COLO829 (cell line): Measurements from ENCODE around the gene DAPK1.
A peak's percentile ranks its signal among the peaks of the same experiment; 100 is the strongest.

ENCODE experiments used
- DNase-seq: peaks from one replicate; pipeline ENCODE4 v3.0.0; 2012; ENCODE audit warnings: low spot score

Gene DAPK1

DNA sequence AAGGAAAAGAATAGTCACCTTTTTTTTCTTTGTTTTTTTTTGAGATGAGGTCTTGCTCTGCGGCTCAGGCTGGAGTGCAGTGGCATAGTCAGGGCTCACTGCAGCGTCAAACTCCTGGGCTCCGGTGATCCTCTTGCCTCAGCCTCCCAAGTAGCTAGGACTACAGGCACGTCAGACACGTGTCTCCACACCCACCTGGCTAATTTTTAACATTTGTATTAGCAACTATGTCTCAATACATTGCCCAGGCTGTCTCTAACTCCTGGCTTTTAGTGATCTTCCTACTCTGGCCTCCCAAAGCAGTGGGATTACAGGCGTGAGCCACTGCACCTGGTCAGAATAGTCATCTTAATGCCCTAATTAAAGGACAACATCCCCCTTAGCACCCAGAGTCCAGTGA lies 173.8 kb downstream of the DAPK1 start:
- DNase-seq = no peak

DNA sequence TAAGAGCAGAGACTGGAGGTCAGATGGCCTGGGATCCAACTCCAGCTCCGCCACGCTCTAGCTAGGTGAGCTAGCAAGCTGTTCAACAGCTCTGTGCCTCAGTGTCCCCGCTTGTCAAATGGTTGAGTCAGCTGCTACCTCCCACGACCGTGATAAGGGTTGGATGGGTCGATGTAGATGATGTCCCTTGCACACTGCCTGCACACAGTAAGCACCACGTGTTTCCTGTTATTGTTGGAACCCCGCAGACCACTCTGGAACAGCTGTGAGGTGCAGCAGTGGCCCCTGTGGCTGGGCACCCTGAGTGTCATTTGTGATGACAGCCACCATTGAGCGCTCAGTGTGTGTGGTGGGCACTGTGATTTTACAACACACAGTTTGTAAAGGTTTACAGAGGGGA lies 174.3 kb downstream of the DAPK1 start:
- DNase-seq = no peak

DNA sequence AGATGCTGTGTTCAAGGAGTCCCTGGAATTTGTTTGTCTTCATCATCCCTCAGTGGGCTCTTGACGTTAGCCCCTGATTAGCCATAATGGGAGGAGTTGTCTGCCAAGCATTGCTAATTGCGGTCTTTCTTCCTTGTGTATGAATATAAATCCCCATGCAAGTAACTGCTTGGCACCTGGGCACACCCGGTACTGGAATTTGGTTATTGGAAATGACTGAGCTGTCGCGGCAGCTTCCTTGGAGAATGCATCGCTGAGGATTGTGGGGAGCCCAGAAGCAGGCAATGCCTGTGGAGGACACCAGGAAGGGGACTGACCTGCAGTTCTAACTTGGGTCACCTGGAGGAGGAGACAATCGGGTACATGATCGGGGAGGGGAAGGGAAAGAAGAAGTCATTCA lies 174.9 kb downstream of the DAPK1 start:
- no peak for DNase-seq

DNA sequence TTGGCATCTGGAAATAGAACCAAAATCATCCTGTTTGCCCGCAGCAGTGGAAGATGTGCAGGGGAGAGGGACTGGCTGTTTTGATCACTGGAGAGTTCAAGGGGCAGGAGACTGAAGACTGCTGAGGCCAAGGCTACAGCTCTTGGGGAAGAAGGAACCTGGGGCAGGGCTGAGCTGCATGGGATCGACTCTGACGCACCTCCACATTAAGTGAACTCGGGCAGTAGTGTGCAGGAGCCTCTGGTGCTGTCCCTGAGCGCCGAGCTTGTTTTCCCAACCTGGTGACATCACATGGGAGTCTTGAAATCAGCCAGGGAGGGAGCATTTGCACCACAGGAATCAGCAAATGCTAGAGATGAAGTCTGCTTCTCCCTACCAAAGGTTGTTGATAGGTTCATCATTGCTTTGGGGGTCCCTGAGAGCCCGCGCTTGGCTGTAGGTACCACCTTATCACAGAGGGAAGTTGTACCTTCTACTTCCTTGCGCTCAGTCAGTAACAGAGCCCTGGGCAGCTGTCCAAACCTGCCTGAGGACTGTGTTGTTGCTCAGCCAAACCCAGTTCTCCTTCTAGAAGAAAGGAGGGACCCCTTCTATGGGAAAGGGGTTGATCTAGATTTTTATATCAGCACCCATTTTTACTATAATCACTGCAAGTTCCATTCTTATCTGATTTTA lies 175.9 kb downstream of the DAPK1 start:
- DNase-seq = no peak

DNA sequence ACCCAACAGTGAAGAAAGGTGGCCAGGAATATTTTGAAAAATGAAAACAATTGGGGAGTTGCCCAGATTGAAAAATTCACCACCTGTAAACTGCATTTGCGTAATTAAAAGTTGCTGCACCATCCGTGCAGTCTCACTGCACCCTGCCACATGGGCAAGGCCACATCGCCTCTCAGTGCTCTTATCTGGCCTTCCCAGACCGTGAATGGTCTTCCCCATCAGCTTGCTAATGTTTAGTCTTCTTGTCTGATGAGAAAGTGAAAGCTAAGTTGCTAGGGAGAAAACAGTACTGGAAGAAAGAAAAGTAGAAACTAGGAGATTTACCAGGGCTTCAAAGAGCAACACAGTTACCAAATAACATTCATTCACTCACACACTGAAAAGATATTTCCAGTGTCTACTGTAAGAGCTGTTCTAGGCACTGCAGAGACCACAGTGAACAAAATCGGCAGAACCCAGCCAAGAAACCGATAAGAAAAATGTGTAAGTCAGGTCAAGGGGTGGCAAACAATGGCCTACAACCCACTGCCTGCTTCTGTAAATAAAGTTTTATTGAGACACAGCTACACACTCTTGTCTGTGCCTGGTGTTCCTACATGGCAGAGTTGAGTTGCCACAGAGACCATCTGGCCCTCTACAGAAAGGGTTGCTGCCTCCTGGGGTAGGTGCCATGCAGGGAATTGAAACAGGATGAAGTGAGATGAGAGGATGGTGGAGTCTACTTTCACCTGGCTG lies 177.1 kb downstream of the DAPK1 start:
- no peak for DNase-seq

DNA sequence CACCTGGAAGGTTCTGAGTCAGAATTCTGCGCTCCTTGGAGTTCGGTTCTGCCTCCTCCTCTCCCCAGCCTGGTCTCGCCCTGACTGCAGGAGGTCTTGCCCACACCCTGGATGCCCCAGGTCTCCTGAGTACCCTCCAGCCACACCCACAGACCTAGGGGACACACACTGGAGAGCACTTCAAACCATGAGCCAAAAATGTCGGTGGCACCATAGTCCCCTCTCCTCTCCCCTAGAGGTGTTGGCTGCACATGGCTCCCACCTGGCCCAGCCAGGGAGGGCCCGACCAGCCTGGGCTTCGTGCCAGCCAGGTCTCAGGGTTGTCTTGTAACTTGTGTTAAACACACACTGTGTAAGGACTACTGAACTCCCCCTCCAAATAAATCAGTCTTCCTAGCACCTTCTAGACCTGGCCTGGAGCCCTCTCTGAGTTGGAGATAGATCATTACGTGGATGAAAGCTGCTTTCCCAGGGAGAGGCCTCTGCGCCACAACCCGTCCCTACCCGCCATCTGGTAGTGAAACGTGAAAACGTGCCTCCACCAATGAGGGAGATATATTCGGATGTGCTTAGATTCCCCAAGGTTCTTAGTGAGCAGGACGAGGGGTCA lies 178.3 kb downstream of the DAPK1 start:
- DNase-seq = no peak

DNA sequence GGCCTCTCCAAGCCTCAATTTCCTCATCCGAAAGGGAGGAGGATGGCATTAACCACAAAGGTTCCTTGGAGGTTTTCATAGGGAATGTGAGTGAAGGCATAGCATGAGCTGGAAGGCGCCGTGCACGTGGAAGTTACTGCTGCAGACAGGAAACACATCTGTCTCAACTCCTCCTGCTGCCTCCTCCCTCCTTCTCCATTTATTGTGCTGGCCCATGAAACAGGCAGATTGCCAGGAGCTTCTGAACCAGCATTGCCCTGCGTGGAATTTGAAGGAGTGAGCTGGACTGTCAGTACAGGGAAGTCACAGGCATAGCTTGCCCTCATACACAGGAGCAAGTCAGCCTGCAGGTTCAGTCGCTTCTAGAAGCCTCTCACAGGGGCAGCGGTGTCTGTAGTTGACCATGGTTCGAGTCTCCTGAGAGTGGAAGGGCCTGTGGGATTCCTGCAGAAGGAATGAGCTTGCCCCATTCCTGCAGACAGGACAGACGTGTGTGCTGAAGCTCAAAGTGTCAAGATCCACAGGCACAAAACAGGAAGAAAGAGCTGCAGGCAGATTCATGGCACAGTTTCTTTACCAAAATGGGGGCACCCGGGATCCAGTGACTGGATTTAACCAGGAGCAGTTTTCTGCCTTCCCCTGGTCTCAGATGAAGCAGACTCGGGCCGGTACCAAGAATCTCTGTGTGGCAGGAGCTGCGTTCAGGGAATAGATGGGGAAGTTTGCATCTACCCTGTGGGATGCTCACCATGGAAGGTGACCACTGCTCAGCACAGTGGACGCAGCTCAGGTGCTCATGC lies 179.5 kb downstream of the DAPK1 start:
- no peak for DNase-seq

DNA sequence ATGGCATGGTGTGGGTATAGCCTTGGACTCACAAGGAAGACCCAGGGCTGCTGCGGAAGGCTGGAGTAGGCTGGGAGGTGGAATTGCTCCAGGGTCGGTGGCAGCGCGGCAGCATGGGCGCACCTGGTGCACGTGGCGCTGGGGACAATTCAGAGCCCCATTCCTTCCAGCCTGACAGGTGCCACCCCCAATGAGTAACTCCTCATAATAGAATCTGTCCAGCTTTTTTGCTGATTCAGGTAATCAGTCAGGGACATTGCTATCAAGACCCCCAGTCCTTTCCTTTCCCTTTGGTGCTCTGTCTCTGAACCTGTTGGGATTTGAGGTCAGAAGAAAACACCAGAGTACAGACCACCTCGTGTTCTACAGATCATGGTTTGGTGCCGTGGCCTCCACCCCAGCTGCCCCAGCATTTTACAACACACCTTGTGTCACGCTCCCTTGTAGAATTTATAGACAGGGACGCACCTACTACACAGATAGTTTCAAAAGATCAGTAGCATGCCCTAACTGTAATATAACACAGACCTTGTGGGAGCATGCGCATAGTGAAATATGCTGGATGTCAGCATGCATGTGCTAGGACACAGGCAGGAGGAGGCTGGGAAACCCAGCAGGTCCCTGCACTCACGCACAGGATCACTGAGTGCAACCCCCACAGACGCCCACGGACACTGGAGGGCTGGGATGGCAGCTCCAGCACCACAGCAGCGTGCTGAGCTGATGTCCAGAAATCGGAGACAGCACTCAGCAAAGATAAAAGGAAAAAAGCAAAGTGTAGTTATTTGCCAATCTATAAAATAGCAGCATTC lies 180.3 kb downstream of the DAPK1 start:
- no peak for DNase-seq

DNA sequence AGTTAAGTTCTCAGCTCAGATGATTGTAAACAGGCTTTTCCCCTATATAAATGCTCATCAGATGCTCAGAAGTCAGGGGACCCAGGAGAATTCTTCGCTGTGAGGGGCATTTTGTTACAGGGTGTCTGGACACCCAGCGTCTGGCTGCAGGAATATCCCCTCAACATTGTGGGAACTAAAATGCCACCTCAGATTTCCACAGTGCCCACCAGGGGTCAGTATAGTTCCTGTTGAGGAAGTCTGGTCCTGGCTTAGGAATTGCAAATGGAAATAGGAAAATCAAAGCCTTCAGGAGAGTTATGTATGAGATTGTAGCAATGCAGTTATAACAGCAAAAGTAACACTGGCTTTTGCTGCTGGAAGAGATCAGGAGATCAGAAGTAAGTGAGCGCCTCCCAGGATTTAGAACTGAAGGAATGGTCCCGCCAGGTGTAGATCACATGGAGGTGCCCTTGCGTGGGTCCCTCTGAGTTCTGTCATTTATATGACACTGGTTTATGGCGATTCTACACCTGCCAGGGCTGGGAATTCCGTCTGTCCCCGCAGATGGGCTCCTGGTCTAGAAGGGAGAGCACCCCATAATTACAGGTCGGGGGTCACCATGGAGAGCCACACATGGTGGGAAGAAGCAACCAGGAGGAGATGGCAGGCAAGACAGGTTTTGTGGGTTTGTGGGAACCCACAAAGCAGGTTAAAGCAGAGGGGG lies 181.1 kb downstream of the DAPK1 start:
- DNase-seq = peak; percentile 93

DNA sequence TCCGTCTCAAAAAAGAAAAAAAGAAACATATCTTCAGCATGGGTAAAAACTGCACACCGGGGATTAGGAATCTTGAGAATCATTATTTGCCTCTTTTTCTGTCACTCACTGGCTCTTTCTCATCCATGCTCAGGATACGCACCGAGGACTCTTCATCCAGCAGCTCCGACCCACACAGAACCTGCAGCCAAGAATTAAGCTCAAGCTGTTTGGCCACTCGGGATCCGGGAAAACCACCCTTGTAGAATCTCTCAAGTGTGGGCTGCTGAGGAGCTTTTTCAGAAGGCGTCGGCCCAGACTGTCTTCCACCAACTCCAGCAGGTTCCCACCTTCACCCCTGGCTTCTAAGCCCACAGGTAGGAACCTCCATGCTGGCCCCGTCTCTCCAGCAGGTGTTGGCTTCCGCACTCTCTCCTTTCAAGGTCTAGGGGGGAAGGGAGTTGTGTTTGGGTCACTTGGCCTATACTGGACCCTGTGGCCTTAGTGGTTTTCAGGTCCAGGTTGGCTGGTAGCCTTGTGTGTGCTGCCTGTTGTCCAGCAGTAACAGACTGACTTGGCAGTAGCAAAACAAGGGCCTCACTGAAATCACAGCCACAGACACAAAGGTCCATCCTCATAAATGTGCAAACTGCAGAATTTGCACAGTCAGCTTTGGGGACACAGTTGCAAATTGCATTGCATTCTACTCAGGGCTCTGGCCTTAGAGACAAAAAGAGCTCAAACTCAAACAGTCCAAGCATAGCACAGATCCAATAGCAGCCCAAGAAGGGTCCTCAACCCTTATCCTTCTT lies 183.8 kb downstream of the DAPK1 start:
- no peak for DNase-seq

DNA sequence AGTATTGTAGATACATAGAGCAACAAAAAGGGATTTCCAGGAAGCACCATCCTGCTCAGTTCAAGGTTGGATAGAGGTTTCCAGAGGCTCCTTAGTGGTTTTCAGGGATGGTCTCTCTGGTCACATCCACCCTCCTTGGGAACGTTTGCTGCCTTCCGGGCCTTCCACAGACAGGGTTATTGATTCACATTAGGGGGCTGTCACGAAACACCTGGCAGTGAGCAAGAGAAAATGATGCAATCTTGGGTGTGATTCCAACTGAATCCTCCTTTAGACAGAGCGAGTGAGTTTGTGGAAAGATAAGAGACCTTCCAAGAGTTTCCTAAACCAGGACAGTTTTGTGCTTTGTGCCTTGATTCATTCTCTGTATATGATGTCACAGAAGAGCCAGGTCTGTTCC lies 184.4 kb downstream of the DAPK1 start:
- DNase-seq = no peak

DNA sequence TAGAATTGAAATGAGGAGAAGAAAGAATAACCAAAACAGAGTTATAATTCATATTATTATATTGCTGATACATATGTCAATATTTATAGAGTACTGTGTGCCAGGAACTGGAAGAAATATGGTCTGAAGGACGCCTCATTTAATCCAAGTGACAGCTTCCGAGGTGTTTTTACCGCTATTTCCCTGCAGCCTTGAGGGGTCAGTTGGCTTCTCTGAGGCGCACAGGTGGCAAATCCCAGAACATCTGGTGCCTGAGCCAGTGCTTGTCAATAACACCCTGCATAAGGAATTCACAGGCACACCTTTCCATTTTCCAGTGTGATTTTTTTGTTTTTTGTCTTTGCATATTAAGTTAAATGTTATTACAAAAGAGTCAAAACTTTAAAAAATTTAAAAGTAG lies 185.0 kb downstream of the DAPK1 start:
- no peak for DNase-seq

DNA sequence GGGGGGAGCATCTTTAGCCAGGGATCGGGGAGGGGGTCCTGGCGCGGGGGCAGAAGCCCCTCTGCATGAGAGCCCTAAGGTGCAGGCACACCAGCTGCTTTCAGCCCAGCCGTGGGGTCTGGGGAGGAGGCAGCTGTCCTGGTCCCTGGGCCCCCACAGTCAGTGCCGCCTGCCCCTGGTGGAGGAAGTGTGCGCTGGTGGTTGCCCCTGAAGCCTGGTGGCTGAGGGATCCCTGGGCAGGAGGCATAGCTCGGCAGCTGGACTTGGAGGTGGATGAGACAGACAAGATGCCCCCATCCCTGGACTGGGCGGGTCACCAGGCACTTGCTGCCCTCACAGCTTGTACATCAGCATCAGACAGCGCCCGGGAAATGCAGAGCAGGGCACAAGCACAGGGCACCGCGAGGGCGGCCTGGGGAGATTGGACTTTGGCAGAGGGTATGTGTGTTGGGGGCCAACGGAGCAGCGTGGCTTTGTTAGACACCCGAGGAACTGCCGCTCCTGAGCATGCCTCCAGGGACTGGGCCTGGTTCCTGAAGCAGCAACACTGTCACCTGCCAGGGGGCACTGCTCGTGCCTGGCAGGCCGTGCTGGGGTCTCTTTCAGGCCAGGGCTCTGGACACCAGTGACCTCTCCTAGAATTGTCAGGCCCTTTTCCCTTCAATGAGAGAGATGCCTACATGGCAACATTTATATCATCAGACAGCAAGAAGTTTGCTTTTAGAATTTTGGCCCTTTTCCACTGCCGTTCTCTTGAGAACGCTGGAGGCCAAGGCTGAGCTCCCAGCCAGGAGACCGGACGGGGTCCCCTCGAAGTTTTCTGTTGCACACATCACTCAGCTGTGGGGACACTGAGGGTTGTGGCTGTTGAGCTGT lies 186.3 kb downstream of the DAPK1 start:
- no peak for DNase-seq

DNA sequence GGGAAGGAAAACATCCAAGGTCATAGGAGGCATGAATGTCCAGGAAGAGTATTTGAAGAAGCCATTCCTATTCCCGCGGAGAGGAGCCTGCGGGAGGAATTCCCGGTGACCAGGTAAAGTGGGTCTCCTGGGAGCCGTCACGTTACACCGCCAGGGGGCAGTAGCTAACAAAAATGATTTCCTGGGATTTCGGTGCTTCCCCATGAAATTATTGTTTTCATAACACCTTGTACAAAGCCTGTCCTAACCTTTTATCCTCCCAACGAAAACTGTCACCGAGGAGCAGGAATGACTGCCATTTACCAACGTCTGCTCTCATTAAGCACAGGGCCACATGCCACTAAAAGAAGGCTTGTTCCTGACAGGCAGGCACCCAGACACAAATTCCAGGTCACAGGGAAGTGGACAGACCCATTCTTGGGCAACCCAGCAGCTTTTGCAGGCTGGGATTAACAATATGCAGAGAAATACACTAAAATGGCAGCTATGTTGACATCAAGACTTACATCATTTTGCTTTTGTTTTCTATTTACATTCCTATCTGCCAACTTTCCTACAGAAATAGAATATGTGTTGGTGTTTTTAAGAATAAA lies 187.1 kb downstream of the DAPK1 start:
- peak; percentile 75 for DNase-seq

DNA sequence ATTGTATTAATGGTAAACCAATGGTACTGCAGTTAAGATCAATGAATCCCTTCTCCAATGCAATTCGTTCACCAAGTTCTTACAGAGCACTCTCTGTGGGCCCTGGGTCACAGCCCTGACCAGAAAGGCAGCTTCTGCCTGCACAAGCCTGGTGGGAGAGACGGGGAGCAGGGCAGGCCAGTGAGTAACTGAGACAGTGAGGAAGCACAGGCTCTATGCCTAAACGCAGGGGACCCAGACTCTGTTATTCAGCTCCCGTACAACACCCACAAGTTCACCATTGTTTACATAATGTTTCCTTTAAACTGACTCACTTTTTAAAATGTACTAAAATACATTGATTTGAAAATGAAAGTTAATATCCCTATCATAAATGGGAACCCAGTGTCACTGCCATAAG lies 187.8 kb downstream of the DAPK1 start:
- no peak for DNase-seq

DNA sequence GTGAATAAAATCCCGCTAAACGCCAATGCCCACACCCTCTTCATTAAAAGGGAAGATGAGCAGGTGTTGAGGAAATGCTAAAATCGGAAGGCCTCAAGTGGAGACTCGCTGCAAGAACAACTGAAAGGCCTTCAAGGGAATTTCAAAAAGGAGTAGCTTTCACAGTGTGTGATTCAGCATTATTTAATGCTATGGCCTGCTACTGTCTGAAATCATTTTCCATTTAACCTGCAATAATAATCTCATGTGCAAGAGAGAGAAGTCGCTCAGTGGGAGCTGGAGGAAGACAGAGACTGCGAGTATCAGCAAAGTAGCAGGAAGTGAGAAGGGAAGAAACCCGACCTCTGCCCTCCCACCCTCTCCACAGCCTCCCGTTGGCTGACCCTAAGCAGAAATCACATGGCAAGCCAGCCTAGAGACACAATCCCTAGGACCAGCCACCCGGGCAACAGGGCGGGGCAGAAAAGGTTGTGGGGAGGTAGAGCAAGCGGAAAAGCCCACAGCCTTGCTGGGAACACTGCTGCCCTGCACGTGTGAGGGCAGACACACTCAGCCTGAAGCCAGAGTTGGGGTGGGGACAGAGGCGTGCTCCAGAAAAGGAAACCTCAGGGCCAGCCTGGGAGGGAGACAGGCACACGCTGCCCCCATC lies 188.3 kb downstream of the DAPK1 start:
- DNase-seq = no peak

DNA sequence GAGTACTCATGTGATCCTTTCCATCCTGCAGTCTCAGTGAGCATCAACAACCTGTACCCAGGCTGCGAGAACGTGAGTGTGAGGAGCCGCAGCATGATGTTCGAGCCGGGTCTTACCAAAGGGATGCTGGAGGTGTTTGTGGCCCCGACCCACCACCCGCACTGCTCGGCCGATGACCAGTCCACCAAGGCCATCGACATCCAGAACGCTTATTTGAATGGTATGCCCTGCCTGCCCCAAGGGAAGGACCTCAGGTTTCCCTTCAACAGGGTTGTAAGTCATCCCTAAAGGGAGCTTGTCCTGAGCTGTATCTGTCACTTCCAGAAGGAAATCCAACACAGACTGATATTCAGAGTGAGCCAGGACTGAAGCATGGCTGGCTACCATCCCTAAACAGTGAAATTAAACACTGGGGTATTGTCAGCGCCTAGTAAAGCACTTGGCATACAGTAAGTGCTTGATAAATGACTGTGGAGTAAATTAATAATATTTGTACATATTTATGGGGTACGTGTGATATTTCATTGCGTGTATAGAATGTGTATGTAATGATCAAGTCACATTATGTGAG lies 188.9 kb downstream of the DAPK1 start:
- no peak for DNase-seq

DNA sequence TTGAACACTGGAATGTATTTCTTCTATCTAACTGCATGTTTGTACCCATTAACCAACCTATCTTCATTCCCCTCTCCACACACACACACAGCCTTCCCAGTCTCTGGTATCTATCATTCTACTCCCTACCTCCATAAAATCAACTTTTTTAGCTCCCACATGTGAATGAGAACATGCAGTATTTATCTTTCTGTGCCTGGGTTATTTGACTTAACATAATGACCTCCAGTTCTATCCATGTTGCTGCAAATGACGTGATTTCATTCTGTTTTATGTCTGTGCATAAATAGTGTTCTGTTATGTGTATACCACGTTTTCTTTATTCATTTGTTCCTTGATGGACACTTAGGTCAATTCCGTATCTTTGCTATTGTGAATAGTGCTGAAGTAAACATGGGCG lies 189.5 kb downstream of the DAPK1 start:
- no peak for DNase-seq
